Upper lobe of left lung (tissue), 6 donors: ENCODE results near the gene SLC25A26. TPM values are rescaled to one million over a fixed set of nuclear protein-coding genes. Genes with fewer than 3 reads are reported as not detected.

Experiments
- ATAC-seq, 2 donors: fragments of 200-7000 bp; cut with Tn5 transposase; one replicate each; pipeline ENCODE4 v1.9.1; 2022; ENCODE audit warnings: mild to moderate bottlenecking in 2 of 2, moderate library complexity in 2 of 2; ENCODE audit not compliant: low FRiP score in 2 of 2
- DNase-seq, 2 donors: peaks; one replicate each; pipeline ENCODE4 v3.0.0-alpha.2; 2019 to 2020
- H3K27ac ChIP-seq, 4 donors: fragments of 200-600 bp; sonication (generic); one replicate each; pipeline ENCODE4 v1.5.1; 2016 to 2019
- H3K27me3 ChIP-seq, 4 donors: fragments of 200-600 bp; sonication (generic); one replicate each; pipeline ENCODE4 v1.5.1; 2017 to 2019
- H3K36me3 ChIP-seq, 4 donors: fragments of 200-600 bp; sonication (generic); one replicate each; pipeline ENCODE4 v1.5.1; 2016 to 2019
- H3K4me1 ChIP-seq, 4 donors: fragments of 200-600 bp; sonication (generic); one replicate each; pipeline ENCODE4 v1.5.1; 2018 to 2019
- H3K4me3 ChIP-seq, 4 donors: fragments of 200-600 bp; sonication (generic); one replicate each; pipeline ENCODE4 v1.5.1; 2017 to 2019; ENCODE audit warnings: mild to moderate bottlenecking in 2 of 4, moderate library complexity in 1 of 4
- H3K9me3 ChIP-seq, 4 donors: fragments of 200-600 bp; sonication (generic); one replicate each; pipeline ENCODE4 v1.5.1; 2018 to 2019
- CTCF ChIP-seq, 6 experiments: fragments of 450-650 bp in 4 of 6; fragments of 200-600 bp in 2 of 6; sonication (generic) in 2 of 6; IDR thresholded peaks; one replicate each; pipeline ENCODE4 v1.5.1; 2016 to 2019; ENCODE audit warnings: antibody characterized with exemption in 6 of 6
- EP300 ChIP-seq, 4 donors: sonication (generic); formaldehyde crosslinking; IDR thresholded peaks; one replicate each; pipeline ENCODE4 v1.5.1; 2017; ENCODE audit warnings: antibody characterized with exemption in 4 of 4, control low read depth in 2 of 4
- POLR2A ChIP-seq, 4 donors: fragments of 450-650 bp; IDR thresholded peaks; one replicate each; pipeline ENCODE4 v1.5.1; 2016 to 2017; ENCODE audit warnings: antibody characterized with exemption in 4 of 4, mild to moderate bottlenecking in 2 of 4
- POLR2AphosphoS5 ChIP-seq, 2 donors: sonication (generic); formaldehyde crosslinking; IDR thresholded peaks; one replicate each; pipeline ENCODE4 v1.5.1; 2017; ENCODE audit warnings: antibody characterized with exemption in 2 of 2
- WGBS, 2 donors: methylation state at CpG; one replicate each; pipeline ENCODE4 v1.1.5; 2017 to 2018; 5-methylcytosine and 5-hydroxymethylcytosine counted together
- total RNA-seq, 6 donors: library from RNA; depleted of rRNA in 4 of 6; stranded (reverse); fragments of >200 nt in 4 of 6; gene quantifications; one replicate each; pipeline versions ENCODE4 v1.1.0 to v1.2.1, GENCODE V29; 2016 to 2021
- donor health status: DM: no; HTN: no; CAD: no; lungs with moderate emphysema.
- donor health status: DM: no; HTN: yes; CAD: no; lungs with severe emphysema.

SLC25A26 gene
- total RNA-seq, 6 donors from 2014 or later, result 8.4 to 18.8 (median 17.0) TPM

- H3K4me3 ChIP-seq, result no peak overlapping the region
- no peak overlapping the region for H3K27ac ChIP-seq
- no peak for TF ChIP-seq POLR2AphosphoS5 (IDR thresholded peaks at IDR 0.05)
- no peak for TF ChIP-seq EP300 (IDR thresholded peaks at IDR 0.05)
- no peak for TF ChIP-seq POLR2A (IDR thresholded peaks at IDR 0.05)
- TF ChIP-seq CTCF (IDR thresholded peaks at IDR 0.05), result no peak
- H3K36me3 ChIP-seq, result peaks cover 0 to 4% (median 0%) of the 10 kb centered on the region in 4 donors
- WGBS, 2 donors, result 83 to 91% methylated on average over 4 of the region's 4 CpGs
- H3K27me3 ChIP-seq, result no peaks in the 10 kb centered on the region
- DNase-seq (no peak), ATAC-seq (no peak)
- peaks cover 0 to 11% (median 5%) of the 10 kb centered on the region in 4 donors for H3K4me1 ChIP-seq
- H3K9me3 ChIP-seq, result no peaks in the 10 kb centered on the region
Observed at GRCh38 chr3:66268864-66269263, 48.1 kb downstream of the SLC25A26 start.

GRCh38 chr3:66269411-66269810, 48.6 kb downstream of the SLC25A26 start:
- Histone ChIP-seq H3K36me3 (peaks cover 0 to 2% (median 0%) of the 10 kb centered on the region in 4 donors), H3K9me3 (no peaks in the 10 kb centered on the region), H3K27ac (no peak overlapping the region), H3K27me3 (no peaks in the 10 kb centered on the region), H3K4me3 (no peak overlapping the region), H3K4me1 (peaks cover 0 to 11% (median 5%) of the 10 kb centered on the region in 4 donors)
- TF ChIP-seq POLR2A (IDR thresholded peaks at IDR 0.05) (no peak), CTCF (IDR thresholded peaks at IDR 0.05) (no peak), EP300 (IDR thresholded peaks at IDR 0.05) (no peak), POLR2AphosphoS5 (IDR thresholded peaks at IDR 0.05) (no peak)
- DNase-seq, result no peak
- no peak for ATAC-seq
- WGBS, 2 donors, result 84 to 88% methylated on average over 1 of the region's 1 CpG

GRCh38 chr3:66270288-66270687, 49.5 kb downstream of the SLC25A26 start:
- ATAC-seq (no peak), DNase-seq (no peak)
- H3K27ac ChIP-seq, result no peak overlapping the region
- no peaks in the 10 kb centered on the region for H3K9me3 ChIP-seq
- 62 to 63% methylated on average over 1 of the region's 1 CpG for WGBS, 2 donors
- TF ChIP-seq CTCF (IDR thresholded peaks at IDR 0.05), result no peak
- peaks cover 0 to 11% (median 5%) of the 10 kb centered on the region in 4 donors for H3K4me1 ChIP-seq
- no peaks in the 10 kb centered on the region for H3K36me3 ChIP-seq
- H3K4me3 ChIP-seq, result no peak overlapping the region
- H3K27me3 ChIP-seq, result no peaks in the 10 kb centered on the region

- Histone ChIP-seq H3K9me3 (no peaks in the 10 kb centered on the region), H3K27me3 (no peaks in the 10 kb centered on the region), H3K4me3 (no peak overlapping the region), H3K27ac (no peak overlapping the region), H3K36me3 (no peaks in the 10 kb centered on the region), H3K4me1 (peaks cover 0 to 11% (median 5%) of the 10 kb centered on the region in 4 donors)
- ATAC-seq (no peak), DNase-seq (no peak)
- TF ChIP-seq POLR2AphosphoS5 (IDR thresholded peaks at IDR 0.05) (no peak), CTCF (IDR thresholded peaks at IDR 0.05) (no peak), POLR2A (IDR thresholded peaks at IDR 0.05) (no peak), EP300 (IDR thresholded peaks at IDR 0.05) (no peak)
- WGBS, 2 donors, result 62 to 65% methylated on average over 2 of the region's 2 CpGs
Observed at GRCh38 chr3:66270701-66271100, 49.9 kb downstream of the SLC25A26 start.

- Histone ChIP-seq H3K4me3 (no peak overlapping the region), H3K9me3 (no peaks in the 10 kb centered on the region), H3K27me3 (no peaks in the 10 kb centered on the region), H3K36me3 (no peaks in the 10 kb centered on the region), H3K27ac (no peak overlapping the region), H3K4me1 (peaks cover 0 to 11% (median 5%) of the 10 kb centered on the region in 4 donors)
- ATAC-seq, result no peak
- 76 to 88% methylated on average over 2 of the region's 2 CpGs for WGBS, 2 donors
- no peak for TF ChIP-seq EP300 (IDR thresholded peaks at IDR 0.05)
- no peak for TF ChIP-seq POLR2AphosphoS5 (IDR thresholded peaks at IDR 0.05)
- no peak for TF ChIP-seq CTCF (IDR thresholded peaks at IDR 0.05)
- TF ChIP-seq POLR2A (IDR thresholded peaks at IDR 0.05), result no peak
- no peak for DNase-seq
Observed at GRCh38 chr3:66271231-66271630, 50.4 kb downstream of the SLC25A26 start.
